ENCODE data around the gene UCN3. TPM values are rescaled to one million over a fixed set of nuclear protein-coding genes. Genes with fewer than 3 reads are reported as not detected.

Gene UCN3
- polyA plus RNA-seq, 1 of the 3 experiments (the other 2 are of a cell fraction): not detected

DNA sequence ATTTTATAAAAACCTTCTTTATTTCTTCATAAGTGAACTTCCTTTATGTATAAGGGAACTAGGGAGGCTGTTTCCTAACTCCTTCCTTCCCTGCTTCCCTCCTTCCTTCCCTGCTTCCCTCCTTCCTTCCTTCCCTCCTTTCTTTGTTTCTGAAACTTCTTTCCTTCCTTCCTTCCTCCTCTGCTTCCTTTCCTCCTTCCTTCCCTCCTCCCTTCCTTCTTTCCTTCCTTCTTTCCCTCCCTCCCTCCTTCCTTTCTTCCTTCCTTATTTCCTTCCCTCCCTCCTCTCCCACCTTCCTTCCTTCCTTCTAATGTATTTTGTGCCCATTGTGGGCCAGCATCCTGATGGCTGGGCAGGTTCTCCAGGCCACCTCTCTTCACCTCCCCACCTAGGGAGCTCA lies 26.8 kb upstream of the UCN3 start:
- TF ChIP-seq RAD21 (IDR thresholded peaks at IDR 0.05; ENCODE audit: low read length) (no peak), MEF2A (IDR thresholded peaks at IDR 0.05; ENCODE audit: borderline replicate concordance, low read depth) (no peak), POLR2AphosphoS5 (IDR thresholded peaks at IDR 0.05; ENCODE audit: low read depth, low read length) (no peak), RCOR1 (IDR thresholded peaks at IDR 0.05; ENCODE audit: low read length) (no peak), TCF12 (IDR thresholded peaks at IDR 0.05) (no peak)
- TF ChIP-seq, protein P1, sequence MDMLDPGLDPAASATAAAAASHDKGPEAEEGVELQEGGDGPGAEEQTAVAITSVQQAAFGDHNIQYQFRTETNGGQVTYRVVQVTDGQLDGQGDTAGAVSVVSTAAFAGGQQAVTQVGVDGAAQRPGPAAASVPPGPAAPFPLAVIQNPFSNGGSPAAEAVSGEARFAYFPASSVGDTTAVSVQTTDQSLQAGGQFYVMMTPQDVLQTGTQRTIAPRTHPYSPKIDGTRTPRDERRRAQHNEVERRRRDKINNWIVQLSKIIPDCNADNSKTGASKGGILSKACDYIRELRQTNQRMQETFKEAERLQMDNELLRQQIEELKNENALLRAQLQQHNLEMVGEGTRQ (IDR thresholded peaks at IDR 0.05; ENCODE audit: borderline replicate concordance, low read depth, low read length): no peak
- TF ChIP-seq, protein P2, sequence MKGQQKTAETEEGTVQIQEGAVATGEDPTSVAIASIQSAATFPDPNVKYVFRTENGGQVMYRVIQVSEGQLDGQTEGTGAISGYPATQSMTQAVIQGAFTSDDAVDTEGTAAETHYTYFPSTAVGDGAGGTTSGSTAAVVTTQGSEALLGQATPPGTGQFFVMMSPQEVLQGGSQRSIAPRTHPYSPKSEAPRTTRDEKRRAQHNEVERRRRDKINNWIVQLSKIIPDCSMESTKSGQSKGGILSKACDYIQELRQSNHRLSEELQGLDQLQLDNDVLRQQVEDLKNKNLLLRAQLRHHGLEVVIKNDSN (IDR thresholded peaks at IDR 0.05; ENCODE audit: borderline replicate concordance, low read depth): no peak
- POLR2A ChIA-PET: interaction anchor here (0.6 kb wide), 1 partner anchor 1698 kb away, joined by 3 read pairs; no protein-coding TSS in a partner anchor
- no peaks in the 10 kb centered on the region for H3K9me3 ChIP-seq
- no peaks in the 10 kb centered on the region; the same call in 1 of the 2 replicates for H3K27me3 ChIP-seq (ENCODE audit: insufficient read depth)
- H3K9me2 ChIP-seq: no peaks in the 10 kb centered on the region
- H3K36me3 ChIP-seq (replicated peaks in 1 of 2; ENCODE audit: control insufficient read depth in 1 of 2, insufficient read depth in 2 of 2, low read length in 1 of 2): no peaks in the 10 kb centered on the region
- H3F3A ChIP-seq (replicated peaks; ENCODE audit: insufficient read depth): no peaks in the 10 kb centered on the region
- DNase-seq: no peak
- H3K4me3 ChIP-seq (ENCODE audit: low read depth in 2 of 2, low read length in 1 of 2): no peak overlapping the region
- H3K4me1 ChIP-seq (ENCODE audit: control insufficient read depth in 1 of 2, insufficient read depth in 2 of 2, low read depth in 1 of 2, low read length in 1 of 2): no peaks in the 10 kb centered on the region
- H3K9ac ChIP-seq: no peak overlapping the region
- H4K20me1 ChIP-seq (ENCODE audit: insufficient read depth): no peaks in the 10 kb centered on the region
- H3K79me2 ChIP-seq (ENCODE audit: insufficient read depth): no peaks in the 10 kb centered on the region
- H2AFZ ChIP-seq (ENCODE audit: low read depth): no peak overlapping the region
- H3K4me2 ChIP-seq: no peak overlapping the region
- no peak overlapping the region for H3K27ac ChIP-seq (ENCODE audit: low read depth in 2 of 2, low read length in 1 of 2)
- CTCF ChIA-PET: no interaction called here

DNA sequence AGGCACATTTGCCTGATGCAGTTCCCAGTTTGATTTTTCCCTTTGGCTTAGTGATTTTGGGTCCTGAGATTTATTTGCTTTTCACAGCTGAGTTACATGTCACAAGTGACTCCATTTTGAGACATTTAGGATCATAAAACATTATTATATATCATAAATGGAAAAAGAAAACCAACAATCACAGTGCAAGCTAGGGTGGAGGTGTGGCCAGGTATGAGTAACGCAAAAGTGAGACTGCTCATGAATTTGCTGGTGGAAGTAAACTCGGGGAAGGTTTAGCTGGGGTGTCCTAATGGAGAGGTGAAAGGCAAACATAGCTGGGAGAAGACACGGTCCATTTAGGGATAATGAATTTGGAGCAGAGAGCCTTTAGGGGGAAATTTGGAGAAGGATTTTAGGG lies 21.7 kb upstream of the UCN3 start:
- WGBS (ENCODE audit: low lambda C conversion rate): 17% methylated on average over 3 of the region's 3 CpGs
- no peaks in the 10 kb centered on the region; the same call in 1 of the 2 replicates for H3K27me3 ChIP-seq (ENCODE audit: insufficient read depth)
- no peak overlapping the region for H3K27ac ChIP-seq (ENCODE audit: low read depth in 2 of 2, low read length in 1 of 2)
- no peaks in the 10 kb centered on the region for H3K4me1 ChIP-seq (ENCODE audit: control insufficient read depth in 1 of 2, insufficient read depth in 2 of 2, low read depth in 1 of 2, low read length in 1 of 2)
- H3K79me2 ChIP-seq (ENCODE audit: insufficient read depth): no peaks in the 10 kb centered on the region
- H4K20me1 ChIP-seq (ENCODE audit: insufficient read depth): no peaks in the 10 kb centered on the region
- no peak overlapping the region for H3K4me2 ChIP-seq
- H2AFZ ChIP-seq (ENCODE audit: low read depth): no peak overlapping the region
- H3K4me3 ChIP-seq (ENCODE audit: low read depth in 2 of 2, low read length in 1 of 2): no peak overlapping the region
- no peaks in the 10 kb centered on the region for H3K9me2 ChIP-seq
- no peaks in the 10 kb centered on the region for H3F3A ChIP-seq (replicated peaks; ENCODE audit: insufficient read depth)
- no peak for DNase-seq
- POLR2A ChIA-PET: no interaction called here
- H3K9ac ChIP-seq: no peak overlapping the region
- no peaks in the 10 kb centered on the region for H3K9me3 ChIP-seq
- no peaks in the 10 kb centered on the region for H3K36me3 ChIP-seq (replicated peaks in 1 of 2; ENCODE audit: control insufficient read depth in 1 of 2, insufficient read depth in 2 of 2, low read length in 1 of 2)
- CTCF ChIA-PET: interaction anchor here (0.8 kb wide), 2 partner anchors 493 to 528 kb away, joined by 3 read pairs; no protein-coding TSS in a partner anchor
- TF ChIP-seq, protein P3, sequence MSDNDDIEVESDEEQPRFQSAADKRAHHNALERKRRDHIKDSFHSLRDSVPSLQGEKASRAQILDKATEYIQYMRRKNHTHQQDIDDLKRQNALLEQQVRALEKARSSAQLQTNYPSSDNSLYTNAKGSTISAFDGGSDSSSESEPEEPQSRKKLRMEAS (IDR thresholded peaks at IDR 0.05; ENCODE audit: low read depth): no peak
- TF ChIP-seq POLR2AphosphoS5 (IDR thresholded peaks at IDR 0.05; ENCODE audit: low read depth, low read length) (no peak), SIN3A (IDR thresholded peaks at IDR 0.05; ENCODE audit: borderline replicate concordance, low read depth, low read length) (no peak), MXI1 (IDR thresholded peaks at IDR 0.05; ENCODE audit: low read depth, low read length) (no peak), RFX5 (IDR thresholded peaks at IDR 0.05; ENCODE audit: low read length) (no peak), FOXJ3 (CRISPR knock-in tag; IDR thresholded peaks at IDR 0.05) (no peak), RCOR1 (IDR thresholded peaks at IDR 0.05; ENCODE audit: low read length) (no peak), FOXM1 (IDR thresholded peaks at IDR 0.05; ENCODE audit: low read depth) (no peak)
- TF ChIP-seq, protein P4, sequence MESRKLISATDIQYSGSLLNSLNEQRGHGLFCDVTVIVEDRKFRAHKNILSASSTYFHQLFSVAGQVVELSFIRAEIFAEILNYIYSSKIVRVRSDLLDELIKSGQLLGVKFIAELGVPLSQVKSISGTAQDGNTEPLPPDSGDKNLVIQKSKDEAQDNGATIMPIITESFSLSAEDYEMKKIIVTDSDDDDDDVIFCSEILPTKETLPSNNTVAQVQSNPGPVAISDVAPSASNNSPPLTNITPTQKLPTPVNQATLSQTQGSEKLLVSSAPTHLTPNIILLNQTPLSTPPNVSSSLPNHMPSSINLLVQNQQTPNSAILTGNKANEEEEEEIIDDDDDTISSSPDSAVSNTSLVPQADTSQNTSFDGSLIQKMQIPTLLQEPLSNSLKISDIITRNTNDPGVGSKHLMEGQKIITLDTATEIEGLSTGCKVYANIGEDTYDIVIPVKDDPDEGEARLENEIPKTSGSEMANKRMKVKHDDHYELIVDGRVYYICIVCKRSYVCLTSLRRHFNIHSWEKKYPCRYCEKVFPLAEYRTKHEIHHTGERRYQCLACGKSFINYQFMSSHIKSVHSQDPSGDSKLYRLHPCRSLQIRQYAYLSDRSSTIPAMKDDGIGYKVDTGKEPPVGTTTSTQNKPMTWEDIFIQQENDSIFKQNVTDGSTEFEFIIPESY (IDR thresholded peaks at IDR 0.05; ENCODE audit: borderline replicate concordance, low read depth): no peak
- TF ChIP-seq, protein P5, sequence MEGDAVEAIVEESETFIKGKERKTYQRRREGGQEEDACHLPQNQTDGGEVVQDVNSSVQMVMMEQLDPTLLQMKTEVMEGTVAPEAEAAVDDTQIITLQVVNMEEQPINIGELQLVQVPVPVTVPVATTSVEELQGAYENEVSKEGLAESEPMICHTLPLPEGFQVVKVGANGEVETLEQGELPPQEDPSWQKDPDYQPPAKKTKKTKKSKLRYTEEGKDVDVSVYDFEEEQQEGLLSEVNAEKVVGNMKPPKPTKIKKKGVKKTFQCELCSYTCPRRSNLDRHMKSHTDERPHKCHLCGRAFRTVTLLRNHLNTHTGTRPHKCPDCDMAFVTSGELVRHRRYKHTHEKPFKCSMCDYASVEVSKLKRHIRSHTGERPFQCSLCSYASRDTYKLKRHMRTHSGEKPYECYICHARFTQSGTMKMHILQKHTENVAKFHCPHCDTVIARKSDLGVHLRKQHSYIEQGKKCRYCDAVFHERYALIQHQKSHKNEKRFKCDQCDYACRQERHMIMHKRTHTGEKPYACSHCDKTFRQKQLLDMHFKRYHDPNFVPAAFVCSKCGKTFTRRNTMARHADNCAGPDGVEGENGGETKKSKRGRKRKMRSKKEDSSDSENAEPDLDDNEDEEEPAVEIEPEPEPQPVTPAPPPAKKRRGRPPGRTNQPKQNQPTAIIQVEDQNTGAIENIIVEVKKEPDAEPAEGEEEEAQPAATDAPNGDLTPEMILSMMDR (IDR thresholded peaks at IDR 0.05): no peak
- TF ChIP-seq, protein P6, sequence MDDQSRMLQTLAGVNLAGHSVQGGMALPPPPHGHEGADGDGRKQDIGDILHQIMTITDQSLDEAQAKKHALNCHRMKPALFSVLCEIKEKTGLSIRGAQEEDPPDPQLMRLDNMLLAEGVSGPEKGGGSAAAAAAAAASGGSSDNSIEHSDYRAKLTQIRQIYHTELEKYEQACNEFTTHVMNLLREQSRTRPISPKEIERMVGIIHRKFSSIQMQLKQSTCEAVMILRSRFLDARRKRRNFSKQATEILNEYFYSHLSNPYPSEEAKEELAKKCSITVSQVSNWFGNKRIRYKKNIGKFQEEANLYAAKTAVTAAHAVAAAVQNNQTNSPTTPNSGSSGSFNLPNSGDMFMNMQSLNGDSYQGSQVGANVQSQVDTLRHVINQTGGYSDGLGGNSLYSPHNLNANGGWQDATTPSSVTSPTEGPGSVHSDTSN (IDR thresholded peaks at IDR 0.05): no peak
- TF ChIP-seq, protein P7, sequence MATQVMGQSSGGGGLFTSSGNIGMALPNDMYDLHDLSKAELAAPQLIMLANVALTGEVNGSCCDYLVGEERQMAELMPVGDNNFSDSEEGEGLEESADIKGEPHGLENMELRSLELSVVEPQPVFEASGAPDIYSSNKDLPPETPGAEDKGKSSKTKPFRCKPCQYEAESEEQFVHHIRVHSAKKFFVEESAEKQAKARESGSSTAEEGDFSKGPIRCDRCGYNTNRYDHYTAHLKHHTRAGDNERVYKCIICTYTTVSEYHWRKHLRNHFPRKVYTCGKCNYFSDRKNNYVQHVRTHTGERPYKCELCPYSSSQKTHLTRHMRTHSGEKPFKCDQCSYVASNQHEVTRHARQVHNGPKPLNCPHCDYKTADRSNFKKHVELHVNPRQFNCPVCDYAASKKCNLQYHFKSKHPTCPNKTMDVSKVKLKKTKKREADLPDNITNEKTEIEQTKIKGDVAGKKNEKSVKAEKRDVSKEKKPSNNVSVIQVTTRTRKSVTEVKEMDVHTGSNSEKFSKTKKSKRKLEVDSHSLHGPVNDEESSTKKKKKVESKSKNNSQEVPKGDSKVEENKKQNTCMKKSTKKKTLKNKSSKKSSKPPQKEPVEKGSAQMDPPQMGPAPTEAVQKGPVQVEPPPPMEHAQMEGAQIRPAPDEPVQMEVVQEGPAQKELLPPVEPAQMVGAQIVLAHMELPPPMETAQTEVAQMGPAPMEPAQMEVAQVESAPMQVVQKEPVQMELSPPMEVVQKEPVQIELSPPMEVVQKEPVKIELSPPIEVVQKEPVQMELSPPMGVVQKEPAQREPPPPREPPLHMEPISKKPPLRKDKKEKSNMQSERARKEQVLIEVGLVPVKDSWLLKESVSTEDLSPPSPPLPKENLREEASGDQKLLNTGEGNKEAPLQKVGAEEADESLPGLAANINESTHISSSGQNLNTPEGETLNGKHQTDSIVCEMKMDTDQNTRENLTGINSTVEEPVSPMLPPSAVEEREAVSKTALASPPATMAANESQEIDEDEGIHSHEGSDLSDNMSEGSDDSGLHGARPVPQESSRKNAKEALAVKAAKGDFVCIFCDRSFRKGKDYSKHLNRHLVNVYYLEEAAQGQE (IDR thresholded peaks at IDR 0.05; ENCODE audit: low read depth, low read length): no peak

All from SK-N-SH (cell line).